Measurements from ENCODE around the gene STX19. TPM values are rescaled to one million over a fixed set of nuclear protein-coding genes. Genes with fewer than 3 reads are reported as not detected.

The STX19 gene
- total RNA-seq, 2 experiments from 2014 or later: not detected

DNA sequence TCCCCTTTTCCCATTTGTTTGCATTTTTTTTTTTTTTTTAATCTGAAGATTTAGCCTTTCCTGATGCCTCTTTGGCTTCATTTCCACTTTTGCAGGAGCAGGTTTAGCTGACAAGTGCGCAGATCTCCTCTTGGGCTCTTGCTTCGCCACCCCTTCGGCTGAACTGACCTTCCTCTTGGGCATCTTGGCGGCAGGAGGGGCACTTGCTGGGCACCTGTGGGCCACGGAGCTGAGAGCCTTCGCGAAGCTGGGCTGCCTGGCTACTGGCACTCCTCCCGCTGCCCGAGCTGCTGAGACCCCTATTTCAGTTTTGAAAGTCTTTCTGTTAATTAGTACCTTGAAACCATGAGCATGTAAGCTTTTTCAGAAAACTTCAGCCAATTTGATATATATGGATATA is 39.6 kb downstream of the STX19 start:
- CTCF ChIA-PET: interaction anchor here (0.8 kb wide), 1 partner anchor 33 kb away, joined by 3 read pairs; no protein-coding TSS in a partner anchor
- Histone ChIP-seq H3K4me1 (ENCODE audit: insufficient read depth, low read length) (no peaks in the 10 kb centered on the region), H3K27ac (ENCODE audit: low read depth in 1 of 2, low read length in 2 of 2) (no peak overlapping the region), H3K4me3 (ENCODE audit: low read length) (no peak overlapping the region), H3K9me3 (ENCODE audit: control insufficient read depth in 1 of 2, insufficient read depth in 1 of 2, low read length in 2 of 2) (no peaks in the 10 kb centered on the region), H3K27me3 (ENCODE audit: control insufficient read depth in 1 of 2, insufficient read depth in 2 of 2, low read length in 2 of 2) (no peaks in the 10 kb centered on the region), H3K36me3 (ENCODE audit: insufficient read depth, low read length) (no peaks in the 10 kb centered on the region)
- Mint-ChIP-seq H3K4me3 (no peak overlapping the region), H3K4me1 (ENCODE audit: low read depth) (no peaks in the 10 kb centered on the region), H3K9me3 (no peaks in the 10 kb centered on the region), H3K27me3 (no peaks in the 10 kb centered on the region), H3K36me3 (ENCODE audit: low read depth) (no peaks in the 10 kb centered on the region), H3K27ac (no peak overlapping the region)
- POLR2A ChIA-PET: interaction anchor here (1.1 to 1.2 kb wide), 2 partner anchors 9 to 73 kb away, joined by 3 to 4 read pairs; partner anchors contain the start of genes ARL13B and DHFR2
- ATAC-seq (ENCODE audit: poor library complexity) (no peak), DNase-seq (no peak)
- intact Hi-C loops (cut with DNase I, micrococcal nuclease): no loop called here
- TF ChIP-seq CTCF (IDR thresholded peaks at IDR 0.05): no peak

DNA sequence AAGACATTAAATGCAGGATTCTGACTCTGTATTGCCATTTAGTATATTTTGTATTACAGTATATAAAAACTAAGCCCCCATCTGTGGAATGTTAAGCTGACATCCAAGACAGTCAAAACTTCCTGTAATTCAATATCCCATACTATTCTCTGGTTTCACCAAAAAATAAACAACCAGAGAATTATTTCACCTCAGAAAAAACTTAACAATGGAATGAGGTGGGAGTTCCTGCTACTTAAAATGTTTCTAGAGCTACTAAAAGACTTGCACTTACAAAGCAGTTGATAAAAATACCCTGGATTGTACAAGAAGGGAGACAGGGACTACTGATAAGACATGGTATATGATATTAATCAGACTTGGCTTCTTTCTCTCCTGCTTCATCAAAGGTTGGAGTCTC is 40.1 kb downstream of the STX19 start:
- H3K9me3 ChIP-seq (ENCODE audit: control insufficient read depth in 1 of 2, insufficient read depth in 1 of 2, low read length in 2 of 2): no peaks in the 10 kb centered on the region
- no peak for TF ChIP-seq CTCF (IDR thresholded peaks at IDR 0.05)
- Mint-ChIP-seq H3K27me3 (no peaks in the 10 kb centered on the region), H3K9me3 (no peaks in the 10 kb centered on the region), H3K4me3 (no peak overlapping the region), H3K4me1 (ENCODE audit: low read depth) (no peaks in the 10 kb centered on the region), H3K36me3 (ENCODE audit: low read depth) (no peaks in the 10 kb centered on the region), H3K27ac (no peak overlapping the region)
- DNase-seq: no peak
- no peak overlapping the region for H3K27ac ChIP-seq (ENCODE audit: low read depth in 1 of 2, low read length in 2 of 2)
- H3K36me3 ChIP-seq (ENCODE audit: insufficient read depth, low read length): no peaks in the 10 kb centered on the region
- no peaks in the 10 kb centered on the region for H3K27me3 ChIP-seq (ENCODE audit: control insufficient read depth in 1 of 2, insufficient read depth in 2 of 2, low read length in 2 of 2)
- intact Hi-C loops (cut with DNase I, micrococcal nuclease): no loop called here
- ChIA-PET CTCF (no interaction called here), POLR2A (interaction anchor here (1.2 kb wide), 1 partner anchor 74 kb away, joined by 4 read pairs; the partner anchor contains the start of gene DHFR2)
- no peaks in the 10 kb centered on the region for H3K4me1 ChIP-seq (ENCODE audit: insufficient read depth, low read length)
- no peak overlapping the region for H3K4me3 ChIP-seq (ENCODE audit: low read length)
- no peak for ATAC-seq (ENCODE audit: poor library complexity)

GRCh38 chr3:93984618-93985017 is 43.8 kb downstream of the STX19 start:
- ChIA-PET CTCF (no interaction called here), POLR2A (no interaction called here)
- Mint-ChIP-seq H3K4me1 (ENCODE audit: low read depth) (peaks cover 29% of the 10 kb centered on the region), H3K36me3 (ENCODE audit: low read depth) (peaks cover 3% of the 10 kb centered on the region), H3K27me3 (no peaks in the 10 kb centered on the region), H3K27ac (no peak overlapping the region), H3K4me3 (no peak overlapping the region), H3K9me3 (no peaks in the 10 kb centered on the region)
- Histone ChIP-seq H3K27ac (ENCODE audit: low read depth in 1 of 2, low read length in 2 of 2) (no peak overlapping the region), H3K4me1 (ENCODE audit: insufficient read depth, low read length) (peaks cover 12% of the 10 kb centered on the region), H3K9me3 (ENCODE audit: control insufficient read depth in 1 of 2, insufficient read depth in 1 of 2, low read length in 2 of 2) (no peaks in the 10 kb centered on the region), H3K4me3 (ENCODE audit: low read length) (no peak overlapping the region), H3K27me3 (ENCODE audit: control insufficient read depth in 1 of 2, insufficient read depth in 2 of 2, low read length in 2 of 2) (no peaks in the 10 kb centered on the region), H3K36me3 (ENCODE audit: insufficient read depth, low read length) (no peaks in the 10 kb centered on the region)
- DNase-seq: no peak
- no peak for TF ChIP-seq CTCF (IDR thresholded peaks at IDR 0.05)
- intact Hi-C loops (cut with DNase I, micrococcal nuclease): no loop called here
- no peak for ATAC-seq (ENCODE audit: poor library complexity)

Data from CD4-positive, alpha-beta T cell (primary cell).